Activated CD4-positive, alpha-beta T cell treated with anti-CD3 and anti-CD28 coated beads, Interleukin-2, amount 10 ng/mL, durations not matched to agents 7 days and 5 days (primary cell): Measurements from ENCODE around the gene RBFOX2. TPM values are rescaled to one million over a fixed set of nuclear protein-coding genes. Genes with fewer than 3 reads are reported as not detected.
"Not testable (repeated sequence)": the region's sequence is repeated elsewhere in the genome, so short reads cannot be mapped to it uniquely, and the experiment has no call there.

Experiments
- CTCF ChIA-PET: fragments of 350-600 bp; sonication (Branson Sonifier 250); formaldehyde crosslinking; loops from one replicate; lab custom pipeline; 2021; ENCODE audit warnings: antibody characterized with exemption; lab: Charles Lee
- POLR2A ChIA-PET: fragments of 350-600 bp; sonication (Branson Sonifier 250); formaldehyde crosslinking; loops from one replicate; lab custom pipeline; 2021; ENCODE audit warnings: antibody characterized with exemption; lab: Charles Lee
- DNase-seq: peaks from one replicate; pipeline ENCODE4 v3.0.0-alpha.2; 2020
- H3K27ac Mint-ChIP-seq: one replicate; pipeline ENCODE4 v1.8.0; 2021; ENCODE audit warnings: mild to moderate bottlenecking, moderate library complexity, mixed read lengths
- H3K27me3 Mint-ChIP-seq: one replicate; pipeline ENCODE4 v1.8.0; 2021; ENCODE audit warnings: mixed read lengths
- H3K36me3 Mint-ChIP-seq: one replicate; pipeline ENCODE4 v1.8.0; 2021; ENCODE audit warnings: low read depth, mixed read lengths
- H3K4me1 Mint-ChIP-seq: one replicate; pipeline ENCODE4 v1.8.0; 2021; ENCODE audit warnings: mixed read lengths
- H3K4me3 Mint-ChIP-seq: one replicate; pipeline ENCODE4 v1.8.0; 2021; ENCODE audit warnings: mild to moderate bottlenecking, moderate library complexity, mixed read lengths
- H3K9me3 Mint-ChIP-seq: one replicate; pipeline ENCODE4 v1.8.0; 2021; ENCODE audit warnings: mixed read lengths
- total RNA-seq, 2 experiments: library from RNA; stranded (reverse); gene quantifications; one replicate each; pipeline ENCODE4 v1.2.3, GENCODE V29; 2021

The RBFOX2 gene
- total RNA-seq, 2 experiments from 2014 or later, result 0.77 to 0.99 TPM

DNA sequence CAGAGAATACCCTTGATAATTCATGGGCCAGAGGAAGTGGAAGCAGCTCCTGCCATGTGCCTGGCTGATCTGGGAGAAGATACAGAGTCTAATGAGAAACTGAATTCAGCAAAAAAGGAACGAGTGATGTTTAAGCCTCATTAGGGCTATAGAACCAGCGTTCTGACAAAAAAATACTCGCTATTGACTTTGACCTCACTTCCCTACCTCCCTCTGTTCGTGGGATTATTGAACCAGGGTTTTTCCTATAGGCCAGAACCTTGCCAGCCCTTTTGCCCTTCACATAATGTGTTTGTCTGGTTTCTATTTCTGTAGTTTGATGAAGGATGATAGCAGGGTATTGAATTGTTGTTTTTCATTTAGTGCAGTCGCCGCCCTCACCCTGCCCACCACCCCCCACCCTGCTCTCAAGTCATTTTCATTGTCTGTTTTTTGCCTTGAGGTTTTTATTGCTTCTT lies 7.6 kb upstream of the RBFOX2 start:
- no peak for DNase-seq
- no peak overlapping the region for H3K4me3 Mint-ChIP-seq
- H3K9me3 Mint-ChIP-seq, result no peaks in the 10 kb centered on the region
- H3K27ac Mint-ChIP-seq, result no peak overlapping the region
- POLR2A ChIA-PET, result no interaction called here
- no peaks in the 10 kb centered on the region for H3K4me1 Mint-ChIP-seq
- no peaks in the 10 kb centered on the region for H3K36me3 Mint-ChIP-seq
- CTCF ChIA-PET, result no interaction called here
- peaks cover 21% of the 10 kb centered on the region for H3K27me3 Mint-ChIP-seq

DNA sequence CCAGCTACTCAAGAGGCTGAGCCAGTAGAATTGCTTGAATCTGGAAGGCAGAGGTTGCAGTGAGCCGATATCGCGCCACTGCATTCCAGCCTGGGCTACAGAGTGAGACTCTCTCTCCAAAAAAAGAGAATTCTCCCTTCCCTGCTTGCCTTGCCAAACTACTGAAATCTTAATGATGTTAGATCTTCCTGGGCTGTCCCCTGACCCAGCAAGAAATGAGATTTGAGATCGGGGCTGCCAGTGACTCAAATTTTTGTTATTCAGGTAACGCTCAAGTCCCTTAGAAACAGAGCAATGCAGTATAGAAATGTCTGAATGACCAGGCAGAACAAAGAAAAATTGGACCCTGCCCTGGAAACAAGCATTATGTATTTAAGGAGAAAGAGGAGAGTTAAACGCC lies 4.0 kb upstream of the RBFOX2 start:
- Mint-ChIP-seq H3K27ac (no peak overlapping the region), H3K4me3 (no peak overlapping the region), H3K27me3 (peaks cover 26% of the 10 kb centered on the region), H3K9me3 (no peaks in the 10 kb centered on the region), H3K36me3 (no peaks in the 10 kb centered on the region), H3K4me1 (peaks cover 11% of the 10 kb centered on the region)
- ChIA-PET POLR2A (no interaction called here), CTCF (interaction anchor here (0.7 to 2.5 kb wide), 2 partner anchors 18 to 34 kb away, joined by 3 to 8 read pairs; no protein-coding TSS in a partner anchor)
- no peak for DNase-seq

DNA sequence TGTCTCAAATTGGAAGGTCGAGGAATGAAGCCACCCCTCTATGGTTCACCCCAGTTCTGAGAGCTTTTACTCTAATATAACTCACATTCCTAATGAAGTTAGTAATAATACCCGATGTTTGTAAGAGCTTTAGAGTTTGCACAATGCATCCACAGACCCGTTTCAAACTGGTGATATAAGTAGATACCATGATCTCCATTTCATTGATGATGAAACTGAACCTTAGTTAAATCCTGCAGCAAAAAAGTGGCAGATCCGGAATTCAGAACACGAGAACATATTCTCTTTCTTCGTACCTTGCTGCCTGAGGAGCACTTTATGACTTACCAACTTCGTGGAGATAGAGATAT lies 757 bp upstream of the RBFOX2 start:
- H3K4me3 Mint-ChIP-seq, result peak overlapping the region; percentile 85
- peaks cover 29% of the 10 kb centered on the region for H3K27me3 Mint-ChIP-seq
- no peaks in the 10 kb centered on the region for H3K9me3 Mint-ChIP-seq
- ChIA-PET POLR2A (interaction anchor here (0.6 kb wide), 1 partner anchor 365 kb away, joined by 4 read pairs; no protein-coding TSS in a partner anchor), CTCF (interaction anchor here (5.2 kb wide), 1 partner anchor 37 kb away, joined by 24 read pairs; no protein-coding TSS in a partner anchor)
- H3K4me1 Mint-ChIP-seq, result peaks cover 16% of the 10 kb centered on the region
- H3K36me3 Mint-ChIP-seq, result no peaks in the 10 kb centered on the region
- DNase-seq, result no peak
- H3K27ac Mint-ChIP-seq, result no peak overlapping the region

DNA sequence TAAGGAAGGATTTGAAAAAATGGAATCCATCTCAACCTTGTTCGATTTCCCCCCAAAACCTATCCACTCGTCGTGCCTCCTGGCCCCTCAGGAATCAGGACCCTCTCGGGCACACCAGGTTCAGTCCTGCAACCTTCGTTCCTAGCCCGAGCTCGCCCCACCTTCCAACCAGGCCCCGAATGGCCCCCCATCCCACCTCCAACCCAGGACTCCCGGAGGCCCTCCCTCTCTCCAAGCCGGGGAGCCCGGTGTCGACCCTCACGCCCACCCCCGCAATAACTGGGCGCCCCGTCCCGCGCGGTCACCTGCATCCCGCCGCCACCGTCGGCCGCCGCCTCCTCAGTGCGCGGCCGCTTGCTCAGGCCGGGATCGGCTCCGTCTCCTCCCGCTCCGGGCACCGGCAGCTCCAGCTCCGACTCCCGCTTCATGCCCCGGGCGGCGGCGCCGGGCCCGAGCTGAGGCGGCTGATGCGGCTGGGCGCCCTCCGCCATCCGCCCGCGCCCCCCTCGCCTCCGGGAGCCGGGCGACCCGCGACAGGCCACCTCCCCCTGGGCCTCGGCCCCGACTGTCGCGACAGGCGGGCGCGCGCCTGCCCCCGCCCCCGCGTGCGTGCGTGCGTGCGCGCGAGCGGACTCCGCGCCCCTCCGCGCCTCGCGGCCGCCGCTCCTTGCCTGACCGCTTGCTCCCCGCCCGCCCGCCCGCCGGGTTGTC lies 534 bp downstream of the RBFOX2 start:
- no peak for DNase-seq
- H3K9me3 Mint-ChIP-seq, result no peaks in the 10 kb centered on the region
- peak overlapping the region; percentile 73 for H3K4me3 Mint-ChIP-seq
- peaks cover 16% of the 10 kb centered on the region for H3K4me1 Mint-ChIP-seq
- CTCF ChIA-PET, result interaction anchor here (1.0 to 5.2 kb wide), 4 partner anchors 29 to 134 kb away, joined by 3 to 24 read pairs (median 5); no protein-coding TSS in a partner anchor
- peaks cover 32% of the 10 kb centered on the region for H3K27me3 Mint-ChIP-seq
- H3K36me3 Mint-ChIP-seq, result no peaks in the 10 kb centered on the region
- H3K27ac Mint-ChIP-seq, result no peak overlapping the region
- POLR2A ChIA-PET, result no interaction called here

DNA sequence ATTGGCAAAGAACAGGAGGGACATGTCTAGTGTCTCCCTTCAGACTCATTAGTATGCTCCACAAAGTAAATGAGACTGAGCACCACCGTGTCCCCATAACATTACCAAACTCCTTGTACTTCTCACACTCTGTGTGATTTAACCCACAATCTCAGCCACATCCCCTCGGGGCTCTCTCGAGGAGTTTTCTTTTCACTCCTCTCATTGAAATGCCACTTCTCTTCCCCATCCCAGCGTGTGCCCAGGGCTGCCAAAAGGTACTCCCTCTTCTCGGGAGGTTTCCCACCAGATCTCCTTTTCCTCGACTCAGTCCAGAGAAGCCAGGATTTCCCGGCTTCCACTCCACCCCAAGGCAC lies 1.1 kb downstream of the RBFOX2 start:
- Mint-ChIP-seq H3K36me3 (no peaks in the 10 kb centered on the region), H3K9me3 (no peaks in the 10 kb centered on the region), H3K4me3 (peak overlapping the region; percentile 73), H3K27me3 (peaks cover 30% of the 10 kb centered on the region), H3K27ac (peak overlapping the region; percentile 3), H3K4me1 (peaks cover 16% of the 10 kb centered on the region)
- CTCF ChIA-PET, result interaction anchor here (2.7 to 5.2 kb wide), 2 partner anchors 30 to 38 kb away, joined by 7 to 24 read pairs; no protein-coding TSS in a partner anchor
- POLR2A ChIA-PET, result no interaction called here
- peak; percentile 11 for DNase-seq

DNA sequence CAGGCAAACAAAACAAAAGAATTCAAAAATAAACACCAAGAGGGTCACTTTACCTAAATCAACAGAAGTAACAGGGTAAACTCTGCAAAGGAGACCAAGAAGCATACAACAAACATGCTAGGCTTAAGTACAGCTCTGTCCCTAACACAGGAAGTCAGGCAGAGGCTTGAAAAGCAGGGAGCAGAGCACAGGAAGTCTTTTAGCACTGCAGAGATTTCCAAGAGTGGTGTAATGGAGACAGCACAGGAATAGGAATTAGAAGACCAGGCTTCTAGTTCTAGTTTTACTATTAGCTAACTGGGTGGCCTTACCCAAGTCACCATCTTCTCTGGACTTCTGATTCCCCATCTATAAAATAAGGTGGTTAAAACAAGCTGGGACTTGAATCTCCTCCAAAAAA lies 1.9 kb downstream of the RBFOX2 start:
- ChIA-PET CTCF (interaction anchor here (2.7 to 5.2 kb wide), 2 partner anchors 31 to 39 kb away, joined by 7 to 24 read pairs; no protein-coding TSS in a partner anchor), POLR2A (no interaction called here)
- H3K4me3 Mint-ChIP-seq, result no peak overlapping the region
- H3K9me3 Mint-ChIP-seq, result no peaks in the 10 kb centered on the region
- no peak for DNase-seq
- no peak overlapping the region for H3K27ac Mint-ChIP-seq
- peaks cover 30% of the 10 kb centered on the region for H3K27me3 Mint-ChIP-seq
- H3K4me1 Mint-ChIP-seq, result peaks cover 24% of the 10 kb centered on the region
- no peaks in the 10 kb centered on the region for H3K36me3 Mint-ChIP-seq

DNA sequence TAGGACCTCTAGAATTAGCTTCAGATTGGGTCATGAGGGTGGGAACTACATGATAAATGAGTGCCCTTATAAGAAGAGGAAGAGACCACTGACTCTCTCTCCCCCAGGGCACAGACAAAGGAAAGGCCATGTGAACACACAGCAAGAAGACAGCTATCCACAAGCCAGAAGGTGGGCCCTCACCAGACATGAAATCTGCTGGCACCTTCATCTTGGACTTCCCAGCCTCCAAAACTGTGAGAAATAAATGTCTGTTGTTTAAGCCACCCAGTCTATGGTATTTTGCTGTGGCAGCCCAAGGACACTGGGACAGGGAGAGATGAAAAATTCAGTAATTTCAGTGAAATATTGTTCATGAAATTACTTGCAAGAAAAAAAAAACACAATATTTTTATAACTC lies 5.9 kb downstream of the RBFOX2 start:
- Mint-ChIP-seq H3K4me1 (peaks cover 18% of the 10 kb centered on the region), H3K36me3 (no peaks in the 10 kb centered on the region), H3K4me3 (no peak overlapping the region), H3K9me3 (no peaks in the 10 kb centered on the region), H3K27ac (no peak overlapping the region), H3K27me3 (peaks cover 15% of the 10 kb centered on the region)
- ChIA-PET POLR2A (interaction anchor here (0.6 kb wide), 1 partner anchor 372 kb away, joined by 3 read pairs; no protein-coding TSS in a partner anchor), CTCF (interaction anchor here (0.5 to 2.5 kb wide), 3 partner anchors 43 to 122 kb away, joined by 4 to 7 read pairs (median 5); no protein-coding TSS in a partner anchor)
- DNase-seq, result no peak

DNA sequence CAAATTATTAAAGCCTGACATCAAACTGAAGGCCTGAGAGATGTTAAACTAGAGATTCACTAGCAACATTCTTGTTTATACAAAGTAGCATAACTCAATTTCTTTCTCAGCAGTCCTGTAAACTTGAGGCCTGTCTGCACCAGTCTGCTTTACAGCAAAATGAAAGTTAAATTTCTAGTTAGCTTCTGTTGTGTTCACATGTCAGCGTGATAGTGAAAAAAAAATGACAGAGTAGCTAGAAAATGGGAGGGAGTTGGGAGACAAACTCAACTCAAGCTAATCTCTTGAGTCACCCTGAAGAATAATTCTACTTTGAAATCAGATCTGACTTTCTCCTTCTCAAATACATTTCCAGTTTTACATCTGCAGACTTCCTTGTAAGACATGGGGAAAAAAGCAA lies 6.5 kb downstream of the RBFOX2 start:
- ChIA-PET POLR2A (interaction anchor here (0.6 kb wide), 1 partner anchor 372 kb away, joined by 3 read pairs; no protein-coding TSS in a partner anchor), CTCF (interaction anchor here (0.5 to 1.3 kb wide), 2 partner anchors 44 to 122 kb away, joined by 5 read pairs; no protein-coding TSS in a partner anchor)
- H3K27ac Mint-ChIP-seq, result no peak overlapping the region
- peaks cover 12% of the 10 kb centered on the region for H3K4me1 Mint-ChIP-seq
- no peaks in the 10 kb centered on the region for H3K9me3 Mint-ChIP-seq
- H3K27me3 Mint-ChIP-seq, result peaks cover 10% of the 10 kb centered on the region
- H3K4me3 Mint-ChIP-seq, result no peak overlapping the region
- H3K36me3 Mint-ChIP-seq, result no peaks in the 10 kb centered on the region
- no peak for DNase-seq

DNA sequence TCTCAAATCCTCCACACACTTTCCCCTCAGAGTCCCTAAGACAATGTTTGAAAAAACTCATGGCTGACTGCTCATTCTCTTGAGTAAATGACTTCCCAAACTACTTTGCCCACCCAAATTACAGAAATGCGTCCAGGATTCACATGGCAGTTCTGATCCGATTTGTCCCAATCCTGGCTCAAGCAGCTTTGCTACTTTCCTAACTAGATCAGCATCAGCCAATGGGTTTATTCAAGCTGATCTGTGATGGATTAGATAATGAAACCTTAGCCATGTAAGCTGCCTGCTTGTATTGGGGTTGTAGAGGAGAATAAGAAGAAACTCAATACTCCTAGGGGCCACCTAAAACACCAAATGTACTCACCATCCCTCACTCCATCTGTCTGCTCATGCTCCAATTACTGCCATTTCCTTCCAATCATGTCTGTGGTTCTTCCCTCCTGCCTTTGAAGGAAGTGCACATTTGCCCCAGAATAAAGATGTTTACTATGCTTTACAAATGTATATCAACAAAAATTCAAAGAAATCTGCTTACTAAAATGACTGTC lies 6.9 kb downstream of the RBFOX2 start:
- no peak overlapping the region for H3K4me3 Mint-ChIP-seq
- ChIA-PET POLR2A (no interaction called here), CTCF (interaction anchor here (1.3 kb wide), 1 partner anchor 44 kb away, joined by 5 read pairs; no protein-coding TSS in a partner anchor)
- DNase-seq, result no peak
- H3K36me3 Mint-ChIP-seq, result no peaks in the 10 kb centered on the region
- peaks cover 12% of the 10 kb centered on the region for H3K4me1 Mint-ChIP-seq
- no peaks in the 10 kb centered on the region for H3K9me3 Mint-ChIP-seq
- H3K27me3 Mint-ChIP-seq, result peaks cover 6% of the 10 kb centered on the region
- H3K27ac Mint-ChIP-seq, result no peak overlapping the region

DNA sequence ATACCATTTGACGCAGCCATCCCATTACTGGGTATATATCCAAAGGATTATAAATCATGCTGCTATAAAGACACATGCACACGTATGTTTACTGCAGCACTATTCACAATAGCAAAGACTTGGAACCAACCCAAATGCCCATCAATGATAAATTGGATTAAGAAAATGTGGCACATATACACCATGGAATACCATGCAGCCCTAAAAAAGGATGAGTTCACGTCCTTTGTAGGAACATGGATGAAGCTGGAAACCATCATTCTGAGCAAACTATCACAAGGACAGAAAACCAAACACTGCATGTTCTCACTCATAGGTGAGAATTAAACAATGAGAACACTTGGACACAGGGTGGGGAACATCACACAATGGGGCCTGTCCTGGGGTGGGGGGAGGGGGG lies 7.8 kb downstream of the RBFOX2 start:
- CTCF ChIA-PET, DNase-seq, H3K36me3 Mint-ChIP-seq, H3K9me3 Mint-ChIP-seq, H3K4me3 Mint-ChIP-seq, H3K27me3 Mint-ChIP-seq, H3K27ac Mint-ChIP-seq, POLR2A ChIA-PET: not testable (repeated sequence)
- H3K4me1 Mint-ChIP-seq, result peaks cover 12% of the 10 kb centered on the region

DNA sequence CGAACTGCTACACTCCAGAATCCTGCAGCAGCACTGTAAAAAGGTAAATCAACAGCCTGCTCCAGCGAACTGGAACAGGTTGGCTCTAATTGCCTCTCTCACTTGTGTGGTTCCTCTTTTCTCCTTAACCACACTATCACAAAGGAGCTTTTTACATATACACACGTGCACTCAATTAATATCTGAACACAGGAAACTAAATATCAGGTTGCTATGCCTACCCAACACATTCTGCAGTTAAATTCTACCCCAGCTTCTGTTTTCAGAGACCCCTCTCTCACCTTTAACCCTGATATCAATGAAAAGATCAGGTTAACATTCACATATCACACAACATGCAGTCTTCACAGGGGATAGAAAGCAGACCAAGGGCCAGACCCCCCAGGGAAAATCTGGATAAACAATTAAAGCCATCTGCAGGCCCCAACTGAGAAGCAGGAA lies 11.0 kb downstream of the RBFOX2 start:
- Mint-ChIP-seq H3K36me3 (no peaks in the 10 kb centered on the region), H3K9me3 (no peaks in the 10 kb centered on the region), H3K27ac (no peak overlapping the region), H3K4me1 (peaks cover 12% of the 10 kb centered on the region), H3K27me3 (peaks cover 2% of the 10 kb centered on the region), H3K4me3 (no peak overlapping the region)
- ChIA-PET POLR2A (no interaction called here), CTCF (interaction anchor here (1.0 to 1.2 kb wide), 2 partner anchors 18 to 48 kb away, joined by 3 read pairs; no protein-coding TSS in a partner anchor)
- no peak for DNase-seq

DNA sequence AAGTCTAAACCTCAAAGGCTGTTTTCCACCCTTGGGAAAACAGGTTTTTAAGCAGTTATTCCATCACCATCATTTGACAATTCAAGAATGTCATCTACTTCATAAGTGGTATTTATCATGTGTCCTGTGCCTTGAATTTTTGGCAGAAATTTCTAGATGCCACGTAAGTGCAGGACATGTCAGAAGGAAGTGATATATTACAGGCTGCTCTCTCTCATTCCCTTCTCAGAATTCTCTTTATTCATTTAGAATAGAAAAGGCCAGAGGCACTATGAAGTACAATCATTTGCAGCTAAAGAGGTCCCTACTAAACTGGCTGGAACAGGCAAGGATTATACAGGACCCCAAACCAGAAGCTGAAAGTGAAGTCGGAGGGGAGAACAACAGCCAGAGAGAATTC lies 11.9 kb downstream of the RBFOX2 start:
- ChIA-PET POLR2A (no interaction called here), CTCF (interaction anchor here (0.6 to 1.0 kb wide), 2 partner anchors 49 to 746 kb away, joined by 3 read pairs; no protein-coding TSS in a partner anchor)
- H3K27me3 Mint-ChIP-seq, result peaks cover 2% of the 10 kb centered on the region
- DNase-seq, result no peak
- peaks cover 4% of the 10 kb centered on the region for H3K4me1 Mint-ChIP-seq
- H3K27ac Mint-ChIP-seq, result no peak overlapping the region
- no peaks in the 10 kb centered on the region for H3K9me3 Mint-ChIP-seq
- H3K36me3 Mint-ChIP-seq, result no peaks in the 10 kb centered on the region
- no peak overlapping the region for H3K4me3 Mint-ChIP-seq
